PC-9 (cell line): Measurements from ENCODE around the gene ATAD3C.

Experiments
- CTCF ChIP-seq: fragments of 200-600 bp; sonication (generic); conservative IDR thresholded peaks from 2 replicates; pipeline ENCODE4 v1.6.1; 2017; ENCODE audit warnings: mixed run types, antibody characterized with exemption, mild to moderate bottlenecking, moderate library complexity
- EZH2 ChIP-seq: fragments of 200-600 bp; sonication (generic); IDR thresholded peaks from 2 replicates; pipeline ENCODE4 v1.8.0; 2017; ENCODE audit warnings: antibody characterized with exemption, low read depth

- no peak for TF ChIP-seq CTCF
- no peak for TF ChIP-seq EZH2
Observed at GRCh38 chr1:1438531-1439381, 10.7 kb upstream of the ATAD3C start.
